ENCODE results near the gene FHIT.

FHIT gene

DNA sequence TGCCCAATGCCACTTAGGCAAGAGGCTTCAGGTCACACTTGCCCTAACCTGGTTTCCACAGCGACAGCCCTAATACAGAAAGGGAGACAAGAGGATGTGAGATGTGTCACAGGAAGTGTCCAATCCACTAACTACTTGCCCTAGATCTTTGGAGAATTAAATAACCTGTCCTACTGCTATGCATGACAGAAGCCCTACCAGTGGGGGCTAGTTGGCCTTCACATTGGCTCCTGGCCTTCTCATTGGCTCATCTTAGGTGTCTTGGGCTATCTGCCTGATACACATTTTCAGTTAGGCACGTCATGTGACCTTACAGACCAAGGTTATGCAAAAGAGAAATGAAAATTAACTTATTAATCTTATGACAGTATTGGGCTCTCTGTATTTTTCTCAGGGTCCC lies 449.9 kb downstream of the FHIT start:
- no peaks in the 10 kb centered on the region for H3K27me3 ChIP-seq (ENCODE audit: control insufficient read depth, insufficient read depth, low read length)
- no peaks in the 10 kb centered on the region for H3K36me3 ChIP-seq (ENCODE audit: control insufficient read depth, insufficient read depth, low read length)
- H3K4me3 ChIP-seq (ENCODE audit: low read depth, low read length): no peak overlapping the region
- no peak overlapping the region for H3K27ac ChIP-seq
- no peak overlapping the region for H2AFZ ChIP-seq
- H3K4me2 ChIP-seq (ENCODE audit: low read length): no peak overlapping the region
- no peaks in the 10 kb centered on the region for H3K4me1 ChIP-seq
- H3K9ac ChIP-seq: no peak overlapping the region
- no peaks in the 10 kb centered on the region for H3K79me2 ChIP-seq
- no peaks in the 10 kb centered on the region for H3K9me3 ChIP-seq (ENCODE audit: control insufficient read depth, low read length)
- TF ChIP-seq CTCF (IDR thresholded peaks at IDR 0.05): no peak

- TF ChIP-seq CTCF (IDR thresholded peaks at IDR 0.05): no peak
Observed at GRCh38 chr3:60798456-60798855, 452.8 kb downstream of the FHIT start.

DNA sequence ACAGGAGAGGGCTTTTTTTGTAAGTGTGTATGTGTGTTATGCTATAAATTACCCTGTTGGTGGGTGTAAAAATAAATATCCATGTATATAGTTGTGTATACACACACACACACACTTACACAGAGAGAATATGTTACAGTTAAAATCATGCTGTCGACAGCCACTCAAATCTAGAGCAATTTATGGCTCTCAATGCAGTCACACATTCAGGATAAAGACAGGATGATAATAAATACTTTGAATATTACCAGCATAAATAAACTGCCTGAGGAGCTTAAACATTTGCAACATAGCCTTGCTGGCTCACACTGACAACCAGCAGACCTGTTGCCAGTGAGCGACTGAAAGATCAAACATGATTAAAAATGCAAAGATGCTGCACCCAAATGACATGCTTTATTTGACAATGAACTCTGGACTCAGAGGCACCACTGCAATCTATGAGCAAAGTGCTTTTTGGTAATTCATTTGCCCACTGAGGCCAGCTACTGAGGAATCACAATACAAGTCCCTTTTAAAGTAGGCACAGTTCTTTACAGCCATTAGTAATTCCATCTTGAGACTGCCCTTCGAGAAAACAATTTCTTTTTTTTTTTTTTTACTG lies 458.9 kb downstream of the FHIT start:
- Histone ChIP-seq H3K4me3 (ENCODE audit: low read depth, low read length) (no peak overlapping the region), H3K9me3 (ENCODE audit: control insufficient read depth, low read length) (no peaks in the 10 kb centered on the region), H3K27ac (no peak overlapping the region), H3K4me1 (no peaks in the 10 kb centered on the region), H3K27me3 (ENCODE audit: control insufficient read depth, insufficient read depth, low read length) (no peaks in the 10 kb centered on the region), H3K79me2 (no peaks in the 10 kb centered on the region), H3K9ac (no peak overlapping the region), H3K4me2 (ENCODE audit: low read length) (no peak overlapping the region), H3K36me3 (ENCODE audit: control insufficient read depth, insufficient read depth, low read length) (no peaks in the 10 kb centered on the region), H2AFZ (no peak overlapping the region)
- no peak for TF ChIP-seq CTCF (IDR thresholded peaks at IDR 0.05)

More at GRCh38 chr3:60798456-60798855, 452.8 kb downstream of the FHIT start:
- no peaks in the 10 kb centered on the region for H3K79me2 ChIP-seq
- H3K4me3 ChIP-seq (ENCODE audit: low read depth, low read length): no peak overlapping the region
- no peak overlapping the region for H3K4me2 ChIP-seq (ENCODE audit: low read length)
- H2AFZ ChIP-seq: no peak overlapping the region
- H3K27me3 ChIP-seq (ENCODE audit: control insufficient read depth, insufficient read depth, low read length): no peaks in the 10 kb centered on the region
- no peaks in the 10 kb centered on the region for H3K9me3 ChIP-seq (ENCODE audit: control insufficient read depth, low read length)
- no peaks in the 10 kb centered on the region for H3K4me1 ChIP-seq
- H3K36me3 ChIP-seq (ENCODE audit: control insufficient read depth, insufficient read depth, low read length): no peaks in the 10 kb centered on the region
- no peak overlapping the region for H3K9ac ChIP-seq
- no peak overlapping the region for H3K27ac ChIP-seq

- no peaks in the 10 kb centered on the region for H3K9me3 ChIP-seq (ENCODE audit: control insufficient read depth, low read length)
- no peaks in the 10 kb centered on the region for H3K79me2 ChIP-seq
- H3K4me2 ChIP-seq (ENCODE audit: low read length): no peak overlapping the region
- no peak for TF ChIP-seq CTCF (IDR thresholded peaks at IDR 0.05)
- no peaks in the 10 kb centered on the region for H3K4me1 ChIP-seq
- H3K36me3 ChIP-seq (ENCODE audit: control insufficient read depth, insufficient read depth, low read length): no peaks in the 10 kb centered on the region
- H2AFZ ChIP-seq: no peak overlapping the region
- no peak overlapping the region for H3K4me3 ChIP-seq (ENCODE audit: low read depth, low read length)
- H3K27me3 ChIP-seq (ENCODE audit: control insufficient read depth, insufficient read depth, low read length): no peaks in the 10 kb centered on the region
- H3K27ac ChIP-seq: no peak overlapping the region
- no peak overlapping the region for H3K9ac ChIP-seq
Observed at GRCh38 chr3:60788185-60788584, 463.1 kb downstream of the FHIT start.

DNA sequence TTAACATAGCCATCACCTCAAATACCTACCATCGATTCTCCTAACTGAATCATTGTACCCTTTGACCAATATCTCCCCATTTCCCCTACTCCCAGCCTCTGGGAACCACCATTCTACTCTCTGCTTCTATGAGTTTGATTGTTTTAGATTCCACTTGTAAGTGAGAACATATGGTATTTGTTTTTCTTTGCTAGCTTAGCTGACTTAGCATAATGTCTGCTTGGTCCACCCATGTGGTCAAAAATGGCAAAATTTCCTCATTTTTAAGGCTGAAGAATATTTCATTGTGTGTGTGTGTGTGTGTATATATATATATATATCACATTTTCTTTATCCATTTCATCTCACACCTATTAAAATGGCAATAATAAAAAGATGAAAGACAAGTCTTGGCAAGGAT lies 469.3 kb downstream of the FHIT start:
- Histone ChIP-seq H3K27ac (no peak overlapping the region), H3K79me2 (no peaks in the 10 kb centered on the region), H3K9me3 (ENCODE audit: control insufficient read depth, low read length) (no peaks in the 10 kb centered on the region), H3K36me3 (ENCODE audit: control insufficient read depth, insufficient read depth, low read length) (no peaks in the 10 kb centered on the region), H3K4me2 (ENCODE audit: low read length) (no peak overlapping the region), H3K4me3 (ENCODE audit: low read depth, low read length) (no peak overlapping the region), H3K27me3 (ENCODE audit: control insufficient read depth, insufficient read depth, low read length) (no peaks in the 10 kb centered on the region), H3K4me1 (no peaks in the 10 kb centered on the region), H3K9ac (no peak overlapping the region), H2AFZ (no peak overlapping the region)
- TF ChIP-seq CTCF (IDR thresholded peaks at IDR 0.05): no peak
